K562 (cell line): Measurements from ENCODE around the gene DLGAP1.

Experiments
- CTCF ChIP-seq, 3 experiments: IDR thresholded peaks in 2 of 3; conservative IDR thresholded peaks in 1 of 3; 2 replicates each; pipeline ENCODE4 v1.5.1; 2011 to 2012; ENCODE audit warnings: low read length in 3 of 3, mild to moderate bottlenecking in 3 of 3, control low read depth in 2 of 3, improper control_type of control experiment in 1 of 3, inconsistent platforms in 1 of 3, low read depth in 1 of 3, mixed read lengths in 1 of 3, moderate library complexity in 1 of 3; ENCODE audit not compliant: insufficient read depth in 2 of 3
- HDAC8 ChIP-seq: fragments of 450-650 bp; IDR thresholded peaks from 2 replicates; pipeline ENCODE4 v1.6.1; 2016; ENCODE audit warnings: mild to moderate bottlenecking, missing genetic modification characterization, moderate library complexity, missing compliant biosample characterization
- REST ChIP-seq, 2 experiments: fragments of 450-650 bp; formaldehyde crosslinking in 1 of 2; IDR thresholded peaks; 2 replicates each; pipeline versions ENCODE4 v1.4.0 to v1.6.1; 2014 to 2020; ENCODE audit warnings: mild to moderate bottlenecking in 2 of 2, borderline replicate concordance in 1 of 2, low read depth in 1 of 2
- ZNF431 ChIP-seq: sonication (generic); formaldehyde crosslinking; IDR thresholded peaks from 2 replicates; pipeline ENCODE4 v1.8.0; 2022; ENCODE audit warnings: mild to moderate bottlenecking, missing genetic modification reagents

GRCh38 chr18:3612315-3612714, 842.8 kb downstream of the DLGAP1 start:
- no peak for TF ChIP-seq HDAC8 (tag)
- TF ChIP-seq ZNF431 (CRISPR knock-in tag): no peak
- no peak for TF ChIP-seq CTCF (IDR thresholded peaks at IDR 0.05 in 2 of 3, conservative IDR thresholded peaks at IDR 0.05 in 1 of 3; ENCODE audit: insufficient read depth in 2 of 3, low read depth in 1 of 3, low read length in 3 of 3)
- TF ChIP-seq REST (IDR thresholded peaks at IDR 0.05; ENCODE audit: borderline replicate concordance): no peak
- no peak for TF ChIP-seq REST (CRISPR knock-in tag; IDR thresholded peaks at IDR 0.05; ENCODE audit: low read depth)
